MCF 10A (cell line): Measurements from ENCODE around the gene SLC15A1. TPM values are rescaled to one million over a fixed set of nuclear protein-coding genes. Genes with fewer than 3 reads are reported as not detected.

ENCODE experiments used
- BruUV-seq: library from RNA; stranded (reverse); fragments of 400-500 nt; replicated peaks from 2 replicates; lab custom pipeline; 2021; lab: Mats Ljungman, UMichigan
- CTCF ChIA-PET: fragments of 300-600 bp; sonication (Branson Sonifier 250); formaldehyde crosslinking; extraction: SDS; loops from one replicate; lab custom pipeline; 2021; ENCODE audit warnings: antibody characterized with exemption, inconsistent platforms; lab: Yijun Ruan, JAX
- POLR2A ChIA-PET: fragments of 300-600, 350-650 bp; sonication (Branson Sonifier 250); formaldehyde crosslinking; extraction: SDS; loops from one replicate; lab custom pipeline; 2020; ENCODE audit warnings: antibody characterized with exemption, inconsistent platforms; lab: Yijun Ruan, JAX
- DNase-seq: peaks from one replicate; pipeline ENCODE4 v3.0.0-alpha.2; 2018; ENCODE audit not compliant: unreplicated experiment
- H3K27ac Mint-ChIP-seq: one replicate; pipeline ENCODE4 v1.8.0; 2022; ENCODE audit warnings: mild to moderate bottlenecking, low read depth, mixed read lengths; ENCODE audit not compliant: unreplicated experiment
- H3K27me3 Mint-ChIP-seq: one replicate; pipeline ENCODE4 v1.8.0; 2022; ENCODE audit warnings: mixed read lengths; ENCODE audit not compliant: insufficient read depth, unreplicated experiment
- H3K36me3 Mint-ChIP-seq: one replicate; pipeline ENCODE4 v1.8.0; 2022; ENCODE audit warnings: mild to moderate bottlenecking, moderate library complexity, mixed read lengths; ENCODE audit not compliant: insufficient read depth, unreplicated experiment
- H3K4me1 Mint-ChIP-seq: one replicate; pipeline ENCODE4 v1.8.0; 2022; ENCODE audit warnings: mixed read lengths; ENCODE audit not compliant: insufficient read depth, unreplicated experiment
- H3K4me3 Mint-ChIP-seq: one replicate; pipeline ENCODE4 v1.8.0; 2022; ENCODE audit warnings: mild to moderate bottlenecking, moderate library complexity, mixed read lengths; ENCODE audit not compliant: unreplicated experiment
- H3K9me3 Mint-ChIP-seq: one replicate; pipeline ENCODE4 v1.8.0; 2022; ENCODE audit warnings: mixed read lengths; ENCODE audit not compliant: unreplicated experiment
- CTCF ChIP-seq: fragments of 200-600 bp; IDR thresholded peaks from one replicate; pipeline ENCODE4 v1.8.0; 2022; ENCODE audit warnings: antibody characterized with exemption, mild to moderate bottlenecking; ENCODE audit not compliant: unreplicated experiment
- intact Hi-C: fragments of 100-400 bp; cut with micrococcal nuclease; formaldehyde crosslinking; loops from 2 replicates; pipeline ENCODE4 v1.14.1; 2022
- total RNA-seq: library from RNA; stranded (reverse); gene quantifications from 2 replicates; pipeline ENCODE4 v1.2.3, GENCODE V29; 2022

Gene SLC15A1
- total RNA-seq, 1 experiment from 2014 or later = not detected

DNA sequence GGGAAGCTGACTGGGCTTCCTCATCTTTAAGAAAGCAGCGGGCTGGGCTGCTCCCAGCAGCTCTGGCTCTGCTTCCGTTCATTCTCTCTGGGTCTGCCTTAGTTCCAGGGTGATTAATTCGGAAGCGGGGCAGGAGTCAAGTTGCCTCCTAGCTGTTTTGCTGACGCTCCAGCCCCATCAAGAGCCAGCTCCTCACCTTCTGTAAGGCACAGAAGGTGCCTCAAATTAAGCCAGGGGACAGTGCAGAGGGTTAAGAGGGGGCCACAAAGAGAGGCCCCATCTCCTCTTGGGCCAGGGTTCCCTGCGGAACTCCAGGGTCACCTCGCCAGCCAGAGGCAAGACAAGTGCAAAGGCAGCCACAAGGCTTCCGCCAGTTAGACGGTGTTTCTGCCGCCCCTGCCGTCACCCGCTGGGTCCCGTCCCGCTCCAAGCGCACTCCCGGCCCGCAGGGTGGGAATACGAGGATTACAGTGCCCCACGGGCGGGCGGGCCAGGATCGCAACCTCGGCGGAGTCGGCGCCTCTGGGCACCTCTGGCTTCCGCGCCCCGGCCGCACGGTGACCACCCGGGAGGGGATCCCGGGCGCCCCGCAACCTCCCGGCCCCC, 508 bp downstream of the SLC15A1 start:
- no peak for TF ChIP-seq CTCF
- ChIA-PET POLR2A (interaction anchor here (0.8 kb wide), 1 partner anchor 1255 kb away, joined by 4 read pairs; no protein-coding TSS in a partner anchor), CTCF (no interaction called here)
- Mint-ChIP-seq H3K27ac (no peak overlapping the region), H3K36me3 (no peaks in the 10 kb centered on the region), H3K27me3 (no peaks in the 10 kb centered on the region), H3K4me3 (no peak overlapping the region), H3K4me1 (peaks cover 4% of the 10 kb centered on the region), H3K9me3 (peaks cover 9% of the 10 kb centered on the region)
- intact Hi-C loops = no loop called here
- DNase-seq = no peak
- BruUV-seq = no TSS peak

DNA sequence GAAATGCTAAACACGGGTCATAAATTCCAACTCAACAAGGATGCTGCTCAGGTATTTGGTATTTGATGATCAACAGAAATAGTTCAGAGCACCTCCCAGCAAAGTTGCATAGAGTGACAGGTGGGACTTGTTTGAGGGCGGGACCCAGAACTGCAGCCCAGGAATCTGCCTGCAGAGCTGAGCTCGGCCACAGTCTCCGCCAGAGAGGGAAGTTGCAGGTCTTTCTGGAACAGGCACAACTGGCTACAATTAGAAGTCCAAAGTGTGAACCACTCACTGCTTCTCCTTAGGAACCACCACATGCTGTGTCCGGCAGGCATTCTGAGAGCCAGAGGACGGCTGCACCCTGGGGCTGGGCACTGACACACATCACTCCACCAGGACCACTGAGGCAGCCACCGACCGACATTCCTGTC, 1.1 kb downstream of the SLC15A1 start:
- ChIA-PET CTCF (interaction anchor here (0.7 kb wide), 1 partner anchor 10 kb away, joined by 4 read pairs; no protein-coding TSS in a partner anchor), POLR2A (interaction anchor here (0.6 kb wide), 1 partner anchor 715 kb away, joined by 3 read pairs; no protein-coding TSS in a partner anchor)
- TF ChIP-seq CTCF = no peak
- H3K4me3 Mint-ChIP-seq = no peak overlapping the region
- DNase-seq = no peak
- H3K27me3 Mint-ChIP-seq = no peaks in the 10 kb centered on the region
- H3K36me3 Mint-ChIP-seq = no peaks in the 10 kb centered on the region
- no peak overlapping the region for H3K27ac Mint-ChIP-seq
- intact Hi-C loops = no loop called here
- BruUV-seq = no TSS peak
- H3K4me1 Mint-ChIP-seq = peaks cover 5% of the 10 kb centered on the region
- H3K9me3 Mint-ChIP-seq = peaks cover 9% of the 10 kb centered on the region

GRCh38 chr13:98749501-98749900, 3.0 kb downstream of the SLC15A1 start:
- no peak overlapping the region for H3K27ac Mint-ChIP-seq

More at GRCh38 chr13:98749501-98749900, 3.0 kb downstream of the SLC15A1 start:
- no peaks in the 10 kb centered on the region for H3K36me3 Mint-ChIP-seq
- peaks cover 9% of the 10 kb centered on the region for H3K9me3 Mint-ChIP-seq
- H3K27me3 Mint-ChIP-seq = no peaks in the 10 kb centered on the region
- peak; percentile 47 for DNase-seq
- H3K4me3 Mint-ChIP-seq = no peak overlapping the region
- peaks cover 5% of the 10 kb centered on the region for H3K4me1 Mint-ChIP-seq
- no peak for TF ChIP-seq CTCF
- BruUV-seq = no TSS peak
- ChIA-PET POLR2A (no interaction called here), CTCF (no interaction called here)
- intact Hi-C loops = no loop called here
